ENCODE results near the gene CNGB1. TPM values are rescaled to one million over a fixed set of nuclear protein-coding genes. Genes with fewer than 3 reads are reported as not detected.
"Not testable (repeated sequence)": the region's sequence is repeated elsewhere in the genome, so short reads cannot be mapped to it uniquely, and the experiment has no call there.

Gene CNGB1
- total and polyA plus RNA-seq, 10 donors: 0.02 to 0.12 TPM; not detected in 8

DNA sequence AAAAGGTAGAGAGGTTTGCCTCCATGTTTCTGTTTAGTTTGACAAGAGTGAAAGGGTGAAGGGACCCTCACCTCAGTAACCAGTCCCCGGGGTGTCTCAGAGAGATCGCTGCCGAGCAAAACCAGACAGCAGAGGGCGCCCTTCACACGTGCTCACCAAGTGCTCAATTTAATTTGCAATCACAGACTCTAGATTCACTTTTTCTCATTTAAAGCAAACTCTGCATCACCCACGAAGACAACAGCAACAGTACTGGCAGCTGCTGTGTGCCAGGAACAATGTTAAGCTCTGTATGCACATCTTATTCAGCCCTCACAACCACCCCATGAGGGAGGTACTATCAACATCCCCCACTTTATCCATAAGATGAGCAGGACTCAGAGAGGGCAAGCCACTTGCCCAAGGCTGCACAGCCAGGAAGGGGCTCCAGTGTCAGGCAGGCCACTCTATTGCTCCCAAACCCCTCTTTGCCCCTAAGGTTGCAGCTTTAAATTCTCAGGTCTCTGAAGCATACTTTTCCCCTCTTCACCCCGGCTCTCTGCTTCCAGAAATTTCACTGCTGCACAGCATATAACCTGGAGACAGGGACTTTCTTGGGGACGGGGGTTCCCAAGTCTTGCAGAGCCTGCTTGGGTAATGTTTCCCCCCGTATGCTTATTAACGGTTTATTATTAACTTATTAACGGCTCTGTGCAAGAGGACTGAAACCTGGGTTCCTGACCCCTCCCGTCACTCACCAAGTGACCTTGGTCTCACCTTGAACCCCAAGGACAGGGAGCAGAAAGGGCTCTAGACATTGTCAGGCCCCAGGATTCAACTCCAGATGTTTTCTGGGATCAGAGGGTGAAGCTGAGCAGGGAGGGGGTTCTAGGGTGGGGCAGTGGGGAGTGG, 70.9 kb downstream of the CNGB1 start:
- WGBS, 5 donors: 30 to 42% (median 34%) methylated on average over 12 of the region's 12 CpGs
- H3K36me3 ChIP-seq: no peaks in the 10 kb centered on the region
- peak; percentile 88 for DNase-seq
- peaks cover 0 to 19% (median 5%) of the 10 kb centered on the region in 6 donors for H3K4me1 ChIP-seq
- no peak overlapping the region for H3K27ac ChIP-seq
- no peak overlapping the region for H3K4me3 ChIP-seq
- intact Hi-C loops (cut with DNase I; ENCODE audit: low total_unique reads): loop anchor here (2.0 kb wide), 1 partner anchor 105 kb away; no protein-coding TSS in a partner anchor
- H3K9me3 ChIP-seq: no peaks in the 10 kb centered on the region
- H3K27me3 ChIP-seq (replicated peaks in 1 of 7): peaks cover 0 to 45% (median 7%) of the 10 kb centered on the region in 7 donors
- no peak for TF ChIP-seq POLR2A (IDR thresholded peaks at IDR 0.05)
- TF ChIP-seq, protein P1, sequence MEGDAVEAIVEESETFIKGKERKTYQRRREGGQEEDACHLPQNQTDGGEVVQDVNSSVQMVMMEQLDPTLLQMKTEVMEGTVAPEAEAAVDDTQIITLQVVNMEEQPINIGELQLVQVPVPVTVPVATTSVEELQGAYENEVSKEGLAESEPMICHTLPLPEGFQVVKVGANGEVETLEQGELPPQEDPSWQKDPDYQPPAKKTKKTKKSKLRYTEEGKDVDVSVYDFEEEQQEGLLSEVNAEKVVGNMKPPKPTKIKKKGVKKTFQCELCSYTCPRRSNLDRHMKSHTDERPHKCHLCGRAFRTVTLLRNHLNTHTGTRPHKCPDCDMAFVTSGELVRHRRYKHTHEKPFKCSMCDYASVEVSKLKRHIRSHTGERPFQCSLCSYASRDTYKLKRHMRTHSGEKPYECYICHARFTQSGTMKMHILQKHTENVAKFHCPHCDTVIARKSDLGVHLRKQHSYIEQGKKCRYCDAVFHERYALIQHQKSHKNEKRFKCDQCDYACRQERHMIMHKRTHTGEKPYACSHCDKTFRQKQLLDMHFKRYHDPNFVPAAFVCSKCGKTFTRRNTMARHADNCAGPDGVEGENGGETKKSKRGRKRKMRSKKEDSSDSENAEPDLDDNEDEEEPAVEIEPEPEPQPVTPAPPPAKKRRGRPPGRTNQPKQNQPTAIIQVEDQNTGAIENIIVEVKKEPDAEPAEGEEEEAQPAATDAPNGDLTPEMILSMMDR (IDR thresholded peaks at IDR 0.05 in 8 of 11, conservative IDR thresholded peaks at IDR 0.05 in 3 of 11): peak; percentile 59 to 89 (median 82)

DNA sequence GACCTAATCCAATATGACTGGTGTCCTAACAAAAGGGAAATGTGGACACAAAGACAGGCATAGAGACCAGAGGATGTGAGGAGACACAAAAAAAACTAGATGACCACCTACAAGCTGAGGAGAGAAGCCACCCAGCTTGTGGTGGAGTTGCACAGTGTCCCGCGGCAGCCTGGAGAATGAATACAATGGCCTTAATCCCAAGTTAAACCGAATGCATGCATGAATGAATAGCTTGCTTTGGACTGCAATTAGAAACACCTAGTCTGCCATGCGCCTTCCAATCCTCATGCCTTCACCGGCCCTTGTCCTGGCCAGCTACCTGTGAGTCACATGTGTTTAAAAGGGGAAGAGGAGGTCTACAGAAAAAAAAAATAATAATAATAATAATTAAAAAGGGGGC, 72.0 kb downstream of the CNGB1 start:
- Histone ChIP-seq H3K9me3 (no peaks in the 10 kb centered on the region), H3K27me3 (replicated peaks in 1 of 7) (peaks cover 0 to 35% (median 6%) of the 10 kb centered on the region in 7 donors), H3K27ac (no peak overlapping the region), H3K4me1 (peaks cover 3 to 30% (median 13%) of the 10 kb centered on the region in 6 donors), H3K4me3 (no peak overlapping the region), H3K36me3 (no peaks in the 10 kb centered on the region)
- TF ChIP-seq POLR2AphosphoS5 (IDR thresholded peaks at IDR 0.05) (no peak), POLR2A (IDR thresholded peaks at IDR 0.05) (no peak)
- TF ChIP-seq, protein P1 (IDR thresholded peaks at IDR 0.05 in 8 of 11, conservative IDR thresholded peaks at IDR 0.05 in 3 of 11): no peak
- intact Hi-C loops (cut with DNase I; ENCODE audit: low total_unique reads): no loop called here
- DNase-seq: no peak
- 83 to 88% (median 85%) methylated on average over 5 of the region's 5 CpGs for WGBS, 5 donors

DNA sequence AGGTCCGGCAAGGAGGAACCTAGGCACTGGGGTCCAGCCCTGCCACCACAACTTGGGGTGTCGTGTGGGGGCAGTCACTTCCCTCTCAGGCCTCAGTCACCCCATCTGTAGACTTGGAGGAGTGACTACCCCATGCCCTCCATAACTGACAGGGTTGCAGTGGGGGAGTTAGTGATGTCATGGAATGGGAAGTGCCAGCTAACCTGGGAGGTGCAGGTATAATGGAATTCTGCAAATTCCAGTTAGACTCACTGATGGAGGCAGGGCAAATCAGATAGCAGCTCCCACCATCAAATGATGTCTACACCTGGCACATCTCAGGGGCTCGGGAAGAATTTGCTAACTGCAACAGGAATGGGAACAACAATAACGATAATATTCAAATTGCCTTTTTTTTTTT, 72.9 kb downstream of the CNGB1 start:
- TF ChIP-seq POLR2A (IDR thresholded peaks at IDR 0.05): no peak
- no peak for TF ChIP-seq POLR2AphosphoS5 (IDR thresholded peaks at IDR 0.05)
- TF ChIP-seq, protein P1 (IDR thresholded peaks at IDR 0.05 in 8 of 11, conservative IDR thresholded peaks at IDR 0.05 in 3 of 11): no peak
- DNase-seq: no peak
- H3K36me3 ChIP-seq: no peaks in the 10 kb centered on the region
- WGBS, 5 donors: 66 to 86% (median 79%) methylated on average over 3 to 4 of the region's 4 CpGs
- H3K9me3 ChIP-seq: no peaks in the 10 kb centered on the region
- intact Hi-C loops (cut with DNase I; ENCODE audit: low total_unique reads): no loop called here
- H3K4me3 ChIP-seq: no peak overlapping the region
- H3K27ac ChIP-seq: no peak overlapping the region
- H3K27me3 ChIP-seq (replicated peaks in 1 of 7): peaks cover 0 to 26% (median 0%) of the 10 kb centered on the region in 7 donors
- peaks cover 8 to 39% (median 19%) of the 10 kb centered on the region in 6 donors for H3K4me1 ChIP-seq

DNA sequence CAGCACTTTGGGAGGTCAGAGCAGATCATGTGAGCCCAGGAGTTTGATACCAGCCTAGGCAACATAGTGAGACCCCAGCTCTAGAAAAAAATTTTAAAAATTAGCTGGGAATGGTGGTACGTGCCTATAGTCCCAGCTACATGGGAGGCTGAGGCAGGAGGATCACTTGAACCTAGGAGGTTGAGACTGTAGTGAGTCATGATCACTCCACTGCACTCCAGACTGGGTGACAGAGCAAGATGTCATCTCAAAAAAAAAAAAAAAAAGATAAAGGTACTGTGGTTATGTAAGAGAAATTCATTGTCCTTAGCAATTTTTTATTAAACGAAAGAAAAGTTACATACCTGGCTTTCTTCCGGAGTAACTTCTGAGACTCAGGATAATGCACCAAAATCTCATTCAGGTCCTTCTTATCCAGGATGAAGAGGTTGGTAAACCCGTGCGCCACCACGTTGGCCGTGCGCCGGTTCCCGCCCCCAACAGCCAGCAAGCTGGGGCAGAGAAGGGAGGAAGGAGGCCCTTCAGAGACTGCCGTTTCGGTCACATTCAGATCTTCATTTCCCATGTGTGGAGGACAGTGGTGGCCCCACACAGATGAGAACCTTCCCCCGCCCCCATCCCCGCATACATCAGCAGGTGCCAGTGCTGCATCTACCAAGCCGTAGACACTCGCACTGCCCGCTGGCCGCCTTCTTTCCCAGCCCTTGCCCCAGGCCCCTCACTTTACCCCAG, 73.7 kb downstream of the CNGB1 start:
- Histone ChIP-seq H3K27me3 (replicated peaks in 1 of 7) (peaks cover 0 to 23% (median 0%) of the 10 kb centered on the region in 7 donors), H3K4me1 (peaks cover 8 to 47% (median 22%) of the 10 kb centered on the region in 6 donors), H3K9me3 (no peaks in the 10 kb centered on the region), H3K27ac (no peak overlapping the region), H3K36me3 (no peaks in the 10 kb centered on the region), H3K4me3 (no peak overlapping the region)
- TF ChIP-seq POLR2AphosphoS5 (IDR thresholded peaks at IDR 0.05) (no peak), POLR2A (IDR thresholded peaks at IDR 0.05) (no peak)
- TF ChIP-seq, protein P1 (IDR thresholded peaks at IDR 0.05 in 8 of 11, conservative IDR thresholded peaks at IDR 0.05 in 3 of 11): no peak
- intact Hi-C loops (cut with DNase I; ENCODE audit: low total_unique reads): no loop called here
- WGBS, 5 donors: 79 to 88% (median 81%) methylated on average over 18 of the region's 18 CpGs
- DNase-seq: no peak

DNA sequence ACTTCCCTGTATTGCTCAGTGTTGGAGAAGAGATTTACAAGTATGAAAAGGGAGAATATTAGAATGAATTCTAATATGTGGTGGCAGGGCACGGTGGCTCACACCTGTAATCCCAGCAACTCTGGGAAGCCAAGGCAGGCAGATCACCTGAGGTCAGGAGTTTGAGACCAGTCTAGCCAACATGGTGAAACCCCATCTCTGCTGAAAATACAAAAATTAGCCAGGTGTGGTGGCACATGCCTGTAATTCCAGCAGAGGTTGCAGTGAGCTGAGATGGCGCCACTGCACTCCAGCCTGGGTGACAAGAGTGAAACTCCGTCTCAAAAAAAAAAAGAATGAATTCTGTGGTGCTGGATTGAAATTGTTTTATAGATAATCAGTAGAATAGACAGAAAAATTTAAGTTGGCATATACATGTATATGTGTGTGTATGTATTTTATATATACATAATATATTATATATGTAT, 75.8 kb downstream of the CNGB1 start:
- H3K27ac ChIP-seq: peak overlapping the region in 5 of 8 donors; percentile 79 to 93 (median 89)
- H3K36me3 ChIP-seq; H3K9me3 ChIP-seq; H3K27me3 ChIP-seq (replicated peaks in 1 of 7); H3K4me3 ChIP-seq; DNase-seq; intact Hi-C loops (cut with DNase I; ENCODE audit: low total_unique reads): not testable (repeated sequence)
- WGBS, 5 donors: 91 to 96% (median 93%) methylated on average over 3 of the region's 3 CpGs
- peaks cover 8 to 67% (median 26%) of the 10 kb centered on the region in 6 donors for H3K4me1 ChIP-seq
